Measurements from ENCODE around the gene WDR83. TPM values are rescaled to one million over a fixed set of nuclear protein-coding genes. Genes with fewer than 3 reads are reported as not detected.
"Not testable (repeated sequence)": the region's sequence is repeated elsewhere in the genome, so short reads cannot be mapped to it uniquely, and the experiment has no call there.

Gene WDR83
- total RNA-seq, 1 donor from 2014 or later = 9.6 TPM

- DNase-seq (ENCODE audit: low spot score) = no peak
- no peak for TF ChIP-seq CTCF (IDR thresholded peaks at IDR 0.05)
- Mint-ChIP-seq H3K4me3 (ENCODE audit: unreplicated experiment) (no peak overlapping the region), H3K4me1 (ENCODE audit: low read depth) (no peaks in the 10 kb centered on the region), H3K36me3 (ENCODE audit: low read depth) (peaks cover 29% of the 10 kb centered on the region), H3K27ac (ENCODE audit: unreplicated experiment) (no peak overlapping the region), H3K27me3 (ENCODE audit: low read depth) (no peaks in the 10 kb centered on the region), H3K9me3 (ENCODE audit: low read depth) (no peaks in the 10 kb centered on the region)
Measured at GRCh38 chr19:12711187-12711586, 44.6 kb downstream of the WDR83 start.

- H3K9me3 Mint-ChIP-seq (ENCODE audit: low read depth); DNase-seq (ENCODE audit: low spot score); H3K27ac Mint-ChIP-seq (ENCODE audit: unreplicated experiment); H3K4me1 Mint-ChIP-seq (ENCODE audit: low read depth); H3K27me3 Mint-ChIP-seq (ENCODE audit: low read depth); H3K4me3 Mint-ChIP-seq (ENCODE audit: unreplicated experiment): not testable (repeated sequence)
- H3K36me3 Mint-ChIP-seq (ENCODE audit: low read depth) = peaks cover 29% of the 10 kb centered on the region
- TF ChIP-seq CTCF (IDR thresholded peaks at IDR 0.05) = peak; percentile 73
Measured at GRCh38 chr19:12712077-12712476, 45.5 kb downstream of the WDR83 start.

- not testable (repeated sequence) for H3K27me3 Mint-ChIP-seq (ENCODE audit: low read depth)
Measured at GRCh38 chr19:12713304-12713703, 46.7 kb downstream of the WDR83 start.

GRCh38 chr19:12715102-12715501 is 48.5 kb downstream of the WDR83 start:
- Mint-ChIP-seq H3K9me3 (ENCODE audit: low read depth) (no peaks in the 10 kb centered on the region), H3K27ac (ENCODE audit: unreplicated experiment) (no peak overlapping the region), H3K36me3 (ENCODE audit: low read depth) (peaks cover 30% of the 10 kb centered on the region), H3K4me3 (ENCODE audit: unreplicated experiment) (no peak overlapping the region), H3K4me1 (ENCODE audit: low read depth) (peaks cover 8% of the 10 kb centered on the region), H3K27me3 (ENCODE audit: low read depth) (no peaks in the 10 kb centered on the region)
- TF ChIP-seq CTCF (IDR thresholded peaks at IDR 0.05) = no peak
- DNase-seq (ENCODE audit: low spot score) = peak; percentile 92

More at GRCh38 chr19:12713304-12713703, 46.7 kb downstream of the WDR83 start:
- not testable (repeated sequence) for H3K4me3 Mint-ChIP-seq (ENCODE audit: unreplicated experiment); DNase-seq (ENCODE audit: low spot score); H3K9me3 Mint-ChIP-seq (ENCODE audit: low read depth); H3K4me1 Mint-ChIP-seq (ENCODE audit: low read depth); H3K27ac Mint-ChIP-seq (ENCODE audit: unreplicated experiment)
- H3K36me3 Mint-ChIP-seq (ENCODE audit: low read depth) = peaks cover 29% of the 10 kb centered on the region

GRCh38 chr19:12715929-12716328 is 49.3 kb downstream of the WDR83 start:
- DNase-seq (ENCODE audit: low spot score) = no peak

More at GRCh38 chr19:12715929-12716328, 49.3 kb downstream of the WDR83 start:
- Mint-ChIP-seq H3K27me3 (ENCODE audit: low read depth) (no peaks in the 10 kb centered on the region), H3K9me3 (ENCODE audit: low read depth) (no peaks in the 10 kb centered on the region), H3K4me1 (ENCODE audit: low read depth) (peaks cover 14% of the 10 kb centered on the region), H3K27ac (ENCODE audit: unreplicated experiment) (no peak overlapping the region), H3K4me3 (ENCODE audit: unreplicated experiment) (no peak overlapping the region), H3K36me3 (ENCODE audit: low read depth) (peaks cover 23% of the 10 kb centered on the region)
- no peak for TF ChIP-seq CTCF (IDR thresholded peaks at IDR 0.05)
